HG03575 (cell line): ENCODE results near the gene GOLGA8K.
"Not testable (repeated sequence)": the region's sequence is repeated elsewhere in the genome, so short reads cannot be mapped to it uniquely, and the experiment has no call there.

Experiments used
- ATAC-seq: cut with Tn5 transposase; IDR thresholded peaks from one replicate; pipeline ENCODE4 v1.9.1; 2021; ENCODE audit not compliant: unreplicated experiment, insufficient number of reproducible peaks, low FRiP score; ENCODE audit errors: extremely low read depth

The GOLGA8K gene

GRCh38 chr15:32363449-32363848 is 39.6 kb downstream of the GOLGA8K start:
- ATAC-seq: not testable (repeated sequence)

GRCh38 chr15:32361662-32362061 is 41.4 kb downstream of the GOLGA8K start:
- not testable (repeated sequence) for ATAC-seq

- not testable (repeated sequence) for ATAC-seq
Observed at GRCh38 chr15:32358462-32358861, 44.6 kb downstream of the GOLGA8K start.

- ATAC-seq: not testable (repeated sequence)
Observed at GRCh38 chr15:32356909-32357308, 46.2 kb downstream of the GOLGA8K start.

GRCh38 chr15:32352748-32353147 is 50.3 kb downstream of the GOLGA8K start:
- ATAC-seq: not testable (repeated sequence)

- ATAC-seq: not testable (repeated sequence)
Observed at GRCh38 chr15:32350563-32351220, 52.4 kb downstream of the GOLGA8K start.

GRCh38 chr15:32347037-32347436 is 56.1 kb downstream of the GOLGA8K start:
- not testable (repeated sequence) for ATAC-seq

GRCh38 chr15:32345978-32346547 is 57.0 kb downstream of the GOLGA8K start:
- ATAC-seq: not testable (repeated sequence)

- not testable (repeated sequence) for ATAC-seq
Observed at GRCh38 chr15:32343921-32344320, 59.2 kb downstream of the GOLGA8K start.
